Ovary (tissue), 3 donors: ENCODE data around the gene BCL11B.

ENCODE experiments used
- CTCF ChIP-seq, 3 donors: fragments of 450-650 bp in 2 of 3; fragments of 200-600 bp in 1 of 3; IDR thresholded peaks; one replicate each; pipeline versions ENCODE4 v1.5.1 to v1.8.0; 2016 to 2022; ENCODE audit warnings: antibody characterized with exemption in 3 of 3, mild to moderate bottlenecking in 1 of 3
- POLR2A ChIP-seq: fragments of 450-650 bp; IDR thresholded peaks from one replicate; pipeline ENCODE4 v1.6.1; 2017; ENCODE audit warnings: antibody characterized with exemption, mild to moderate bottlenecking, moderate library complexity
- donor health status: DM: no; HTN: no; CAD: no.

- TF ChIP-seq CTCF (IDR thresholded peaks at IDR 0.05) (no peak), POLR2A (no peak)
Observed at GRCh38 chr14:99264691-99265450, 7.1 kb downstream of the BCL11B start.
